Hematopoietic multipotent progenitor cell treated with erythropoietin and hydrocortisone succinate and interleukin-3 and kit ligand, for 17 days (in vitro differentiated cells): Measurements from ENCODE around the gene ARMC9.
A peak's percentile ranks its signal among the peaks of the same experiment; 100 is the strongest.
"Not testable (repeated sequence)": the region's sequence is repeated elsewhere in the genome, so short reads cannot be mapped to it uniquely, and the experiment has no call there.

Experiments
- DNase-seq: peaks from one replicate; pipeline ENCODE4 v3.0.0-alpha.2; 2015; ENCODE audit warnings: low spot score

The ARMC9 gene

DNA sequence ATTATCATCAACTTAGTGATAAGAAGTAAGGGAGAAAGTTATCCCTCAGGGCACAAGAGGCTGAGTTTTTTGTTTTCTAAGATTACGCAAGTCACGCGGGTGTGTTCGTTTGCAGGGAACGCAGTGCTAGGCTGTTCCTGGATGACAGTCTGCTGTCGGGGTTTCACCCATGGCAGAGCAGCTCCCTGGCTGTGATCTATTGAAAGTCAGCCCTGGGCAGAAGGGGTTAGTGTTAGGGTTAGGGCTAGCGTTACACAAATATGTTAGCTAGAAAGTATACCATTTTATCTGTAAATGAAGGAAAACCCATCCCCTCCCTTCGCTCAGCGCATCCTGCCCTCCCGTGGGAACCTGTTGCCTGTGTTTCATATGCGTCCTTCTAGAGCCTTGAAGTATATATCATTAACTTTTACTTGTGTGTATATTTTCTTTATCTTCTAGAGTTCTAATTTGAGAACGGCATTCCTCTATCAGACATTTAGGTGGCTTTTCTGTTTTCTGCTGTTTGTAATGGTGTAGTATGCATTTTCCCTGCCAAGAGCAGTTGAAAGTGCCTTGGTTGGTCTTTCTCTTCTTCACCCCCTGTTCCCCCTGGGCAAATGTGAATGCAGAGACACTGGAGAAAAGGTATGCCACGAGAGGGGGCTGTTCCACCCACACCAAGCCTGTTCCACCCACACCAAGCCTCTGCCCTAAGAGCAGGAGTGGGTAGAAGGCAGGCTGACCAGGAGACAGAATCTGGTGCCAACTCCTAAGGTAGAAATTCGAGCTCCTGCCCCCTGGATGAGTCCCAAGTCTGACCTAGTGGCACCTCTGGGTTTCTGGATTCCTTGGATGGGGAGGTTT is 47.0 kb downstream of the ARMC9 start:
- DNase-seq, result peak; percentile 41

DNA sequence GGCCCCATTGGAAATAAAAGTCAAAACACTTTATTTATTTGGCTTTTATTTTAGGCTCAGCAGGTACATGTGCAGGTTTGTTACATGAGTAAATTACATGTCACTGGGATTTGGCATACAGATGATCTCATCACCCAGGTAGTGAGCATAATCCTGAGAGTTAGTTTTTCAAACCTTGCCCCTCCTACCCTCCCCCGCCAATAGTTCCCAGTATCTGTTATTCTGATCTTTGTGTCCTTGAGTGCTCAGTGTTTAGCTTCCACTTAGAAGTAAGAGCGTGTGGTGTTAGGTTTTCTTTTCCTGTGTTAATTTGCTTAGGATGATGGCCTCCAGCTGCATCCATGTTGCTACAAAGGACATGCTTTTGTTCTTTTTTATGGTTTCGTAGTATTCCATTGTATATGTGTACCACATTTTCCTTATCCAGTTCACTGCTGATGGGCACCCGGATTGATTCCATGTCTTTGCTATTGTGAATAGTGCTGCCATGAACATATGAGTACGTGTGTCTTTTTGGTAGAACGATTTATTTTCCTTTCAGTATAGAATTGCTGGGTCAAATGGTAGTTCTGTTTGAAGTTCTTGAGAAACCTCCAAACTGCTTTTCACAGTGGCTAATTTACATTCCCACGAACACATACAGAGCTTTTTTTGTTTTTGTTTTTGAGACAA is 47.9 kb downstream of the ARMC9 start:
- DNase-seq, result no peak

DNA sequence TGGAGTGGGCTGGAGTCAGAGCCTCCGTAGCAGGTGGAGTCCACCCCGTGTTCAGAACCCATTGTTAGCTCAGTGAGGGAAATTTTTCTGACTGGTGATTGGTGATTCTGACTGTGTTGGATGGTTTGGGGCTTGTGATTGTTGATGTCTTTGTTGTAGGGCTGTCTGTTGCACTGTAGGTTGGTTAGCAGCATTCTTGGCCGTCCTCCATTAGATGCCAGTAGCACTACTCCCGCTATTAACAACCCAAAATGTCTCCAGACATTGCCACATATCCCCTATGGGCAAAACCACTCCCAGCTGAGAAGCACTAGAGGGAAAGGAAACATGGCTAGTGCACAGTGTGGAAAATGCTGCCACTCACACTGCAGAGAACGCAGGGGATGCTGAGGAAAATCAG is 51.7 kb downstream of the ARMC9 start:
- no peak for DNase-seq

DNA sequence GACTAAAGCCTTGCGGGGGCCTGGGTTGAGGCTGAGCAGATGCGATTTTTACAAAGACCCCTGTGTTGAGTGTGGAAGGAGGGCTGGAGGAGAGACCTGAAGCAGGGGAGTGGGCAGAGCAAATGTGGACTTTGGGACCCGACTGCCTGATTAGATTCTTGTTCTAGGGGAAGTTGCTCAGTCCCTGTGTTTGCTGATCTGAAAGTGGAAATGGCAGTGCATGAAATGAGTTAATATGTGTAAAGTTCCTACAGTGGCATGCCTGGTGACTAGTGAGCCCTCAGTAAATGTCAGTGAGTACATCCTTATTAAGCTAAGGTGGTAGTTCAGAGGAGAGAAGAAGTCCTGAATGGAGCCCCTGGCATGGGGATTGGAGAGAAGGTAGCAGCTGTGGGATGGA is 52.3 kb downstream of the ARMC9 start:
- no peak for DNase-seq

DNA sequence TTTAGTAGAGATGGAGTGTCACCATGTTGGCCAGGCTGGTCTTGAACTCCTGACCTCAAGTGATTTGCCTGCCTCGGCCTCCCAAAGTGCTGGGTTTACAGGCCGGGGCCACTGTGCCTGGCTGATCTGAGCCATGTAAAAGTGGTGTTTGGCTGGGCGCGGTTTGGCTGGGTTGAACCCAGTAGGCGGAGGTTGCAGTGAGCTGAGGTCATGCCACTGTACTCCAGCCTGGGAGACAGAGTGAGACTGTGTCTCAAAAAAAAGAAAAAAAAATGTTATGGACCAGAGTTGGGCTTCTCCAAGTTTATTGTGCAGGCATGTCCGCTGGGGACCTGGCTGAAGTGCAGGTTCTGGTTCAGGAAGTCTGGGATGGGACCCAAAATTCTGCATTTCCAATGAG is 54.9 kb downstream of the ARMC9 start:
- not testable (repeated sequence) for DNase-seq

DNA sequence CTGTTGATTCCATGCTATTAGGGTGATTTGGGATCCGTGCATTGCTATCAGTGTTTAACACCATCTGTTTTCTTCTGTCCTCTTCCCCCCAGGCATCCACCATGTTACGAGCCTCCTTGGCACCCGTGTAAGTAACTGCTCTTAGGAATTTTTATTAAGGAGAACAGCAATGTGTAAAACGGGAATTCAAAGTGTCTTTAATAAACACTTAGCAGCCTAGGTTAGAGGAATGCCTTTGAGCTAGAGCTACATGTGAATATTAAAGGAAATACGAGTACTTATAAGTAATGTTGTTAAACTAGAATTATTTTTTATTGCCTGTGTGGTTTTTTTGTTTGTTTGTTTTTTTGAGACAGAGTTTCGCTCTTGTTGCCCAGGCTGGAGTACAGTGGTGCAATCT is 58.1 kb downstream of the ARMC9 start:
- no peak for DNase-seq

DNA sequence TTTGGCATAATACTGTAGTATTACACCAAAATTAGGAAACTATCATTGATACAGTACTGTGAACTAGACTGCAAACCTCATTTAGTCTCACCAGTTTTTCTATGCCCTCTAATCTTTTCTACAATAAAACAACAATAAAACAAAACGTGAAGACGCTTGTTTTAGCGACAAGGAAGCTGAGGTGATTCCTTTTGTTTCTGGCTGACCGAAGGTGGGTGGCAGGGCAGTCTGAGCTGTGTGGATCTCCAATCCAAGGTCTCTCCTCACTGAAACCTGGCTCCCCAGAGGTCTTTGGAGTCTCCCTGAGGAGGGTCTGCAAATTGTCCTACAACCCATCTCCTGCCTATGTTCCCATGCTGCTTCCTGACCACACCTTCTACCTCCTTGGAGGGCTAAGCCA is 59.3 kb downstream of the ARMC9 start:
- DNase-seq, result no peak

DNA sequence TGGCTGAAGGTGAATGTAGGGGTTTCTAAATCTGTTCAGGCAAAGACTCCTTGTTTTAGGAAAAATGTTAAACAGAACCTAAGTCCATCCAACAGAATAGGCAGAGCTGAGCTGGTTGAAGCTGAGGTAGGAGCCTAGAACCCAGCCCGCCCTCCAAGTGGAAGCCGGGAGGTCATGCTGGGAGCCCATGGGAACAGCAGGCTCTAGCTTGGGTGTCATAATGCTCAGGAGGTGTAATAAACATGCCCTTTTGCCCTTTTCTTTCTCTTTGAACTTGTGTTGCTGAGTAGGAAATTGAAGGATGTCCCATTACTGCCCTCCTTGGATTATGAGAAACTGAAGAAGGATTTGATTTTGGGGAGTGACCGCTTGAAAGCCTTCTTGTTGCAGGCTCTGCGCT is 60.3 kb downstream of the ARMC9 start:
- DNase-seq, result no peak

DNA sequence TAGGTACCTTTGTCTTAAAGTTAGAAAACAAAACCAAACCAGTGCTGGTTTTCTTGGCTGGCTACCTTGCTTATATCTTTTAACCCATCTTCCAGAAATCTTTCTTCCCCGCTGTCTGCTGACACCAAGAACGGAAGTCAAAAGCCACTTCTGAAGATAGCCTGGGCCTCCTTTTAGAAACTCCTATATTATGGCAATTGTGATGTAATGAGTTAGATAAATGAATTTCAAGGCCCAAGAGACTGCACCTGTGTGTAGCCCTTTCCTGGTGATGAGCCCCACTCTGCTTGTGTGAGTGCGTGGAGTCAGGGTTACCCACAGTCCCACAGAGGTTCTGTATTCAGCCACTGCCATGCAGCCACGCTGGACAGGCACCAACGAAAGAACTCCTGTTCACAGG is 60.7 kb downstream of the ARMC9 start:
- no peak for DNase-seq

DNA sequence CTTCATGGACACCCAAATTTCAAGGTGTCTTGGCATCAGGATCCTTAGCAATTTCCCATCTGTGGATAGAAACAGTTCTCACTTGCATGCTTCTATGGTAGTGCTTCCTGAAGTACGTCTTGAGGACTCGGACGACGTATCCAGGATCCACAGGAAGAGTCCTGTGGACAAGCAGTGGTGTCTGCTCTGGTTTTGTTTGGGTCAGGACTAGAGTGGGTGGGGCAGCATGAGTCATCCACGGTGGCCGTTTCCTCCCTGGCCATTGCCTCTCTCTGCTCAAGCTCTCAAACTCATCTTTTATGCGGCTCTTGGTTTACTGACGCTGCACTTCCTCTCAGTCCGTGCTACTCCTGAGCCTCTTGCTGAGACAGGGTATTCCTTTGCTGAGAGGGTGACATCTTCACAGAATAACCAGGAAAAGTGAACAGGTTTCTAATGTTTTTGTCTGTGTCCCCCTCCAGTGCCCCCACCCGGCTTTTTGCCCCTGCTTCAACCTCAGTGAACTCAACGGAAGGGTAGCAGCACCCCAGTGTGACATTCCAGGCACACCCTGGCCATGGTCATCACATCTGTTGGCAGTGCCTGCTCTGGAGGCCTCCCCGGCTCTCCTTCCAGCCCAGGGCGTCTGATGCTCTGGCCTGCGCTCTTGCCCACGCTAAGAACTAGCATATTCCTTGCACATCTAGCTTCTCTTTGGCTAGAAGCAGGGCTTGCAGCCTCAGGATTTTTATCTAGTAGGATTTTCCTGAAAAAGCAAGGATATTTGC is 62.2 kb downstream of the ARMC9 start:
- no peak for DNase-seq

DNA sequence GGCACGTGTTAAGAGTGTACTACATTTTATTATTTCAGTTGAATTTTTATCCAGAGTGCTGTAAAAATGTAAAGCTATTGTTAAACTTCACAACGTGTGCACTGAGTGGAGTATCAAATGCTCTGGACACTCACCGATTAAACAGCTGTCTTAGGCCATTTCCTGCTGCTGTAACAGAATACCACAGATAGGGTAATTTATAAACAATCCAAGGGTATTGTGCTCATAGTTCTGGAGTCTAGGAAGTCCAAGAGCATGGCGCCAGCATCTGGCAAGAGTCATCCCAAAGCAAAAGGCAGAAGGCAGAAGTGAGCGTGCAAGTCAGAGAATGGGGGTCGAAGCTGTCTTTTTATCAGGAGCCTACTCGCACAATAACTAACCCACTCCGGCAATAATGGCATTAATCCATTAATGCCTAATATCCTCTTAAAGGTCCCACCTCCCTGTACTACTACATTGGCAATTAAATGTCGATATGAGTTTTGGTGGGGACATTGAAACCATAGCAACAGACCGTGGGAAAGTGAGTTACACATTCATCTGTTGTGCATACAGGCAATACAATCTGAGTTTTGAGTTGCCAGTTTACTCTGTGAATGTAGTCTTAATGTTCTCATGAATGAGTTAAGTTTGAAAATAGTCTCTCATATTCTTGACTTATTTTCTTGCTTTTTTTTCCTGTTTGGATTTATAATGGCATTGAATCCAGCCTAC is 64.8 kb downstream of the ARMC9 start:
- no peak for DNase-seq

DNA sequence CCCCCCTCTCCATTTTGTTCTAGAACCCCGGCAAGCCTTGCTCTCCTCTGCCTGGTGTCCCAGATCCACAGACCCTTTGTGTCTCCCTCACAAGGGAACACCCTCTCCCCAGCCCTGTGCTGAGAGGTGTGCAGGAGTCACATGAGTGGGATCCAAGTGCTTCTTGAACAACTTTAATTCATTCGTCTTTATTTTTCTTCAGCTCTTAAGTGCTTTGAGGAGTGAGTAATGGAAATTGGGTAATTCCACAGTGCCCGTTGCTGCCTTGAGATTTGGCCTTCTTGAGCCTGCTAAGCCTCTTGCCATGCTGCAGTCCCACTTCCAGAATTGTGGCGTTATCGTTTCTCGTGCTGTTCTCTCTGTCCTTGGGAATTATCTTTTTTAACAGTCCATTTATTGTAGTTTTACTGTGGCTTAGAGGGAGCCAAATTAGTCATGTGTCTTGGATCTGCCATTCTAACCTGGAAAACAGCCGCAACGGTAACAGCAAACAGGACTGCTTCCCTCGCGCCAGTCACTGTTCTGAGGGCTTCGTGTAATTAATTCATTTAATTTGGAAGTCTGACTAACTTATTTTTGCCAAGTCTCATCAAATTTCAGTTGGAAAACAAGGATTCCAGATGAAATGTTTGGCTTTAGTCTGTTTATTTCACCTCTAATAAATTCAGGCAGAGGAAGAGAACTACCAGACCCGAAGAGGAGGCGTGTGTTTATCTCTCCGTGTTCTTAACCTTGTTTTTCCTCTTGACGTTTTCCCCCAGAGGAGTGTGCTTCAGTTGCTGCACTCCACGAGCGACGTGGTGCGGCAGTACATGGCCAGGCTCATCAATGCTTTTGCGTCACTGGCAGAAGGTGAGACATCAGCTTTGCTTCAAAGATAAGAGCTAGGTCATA is 72.0 kb downstream of the ARMC9 start:
- DNase-seq, result no peak

DNA sequence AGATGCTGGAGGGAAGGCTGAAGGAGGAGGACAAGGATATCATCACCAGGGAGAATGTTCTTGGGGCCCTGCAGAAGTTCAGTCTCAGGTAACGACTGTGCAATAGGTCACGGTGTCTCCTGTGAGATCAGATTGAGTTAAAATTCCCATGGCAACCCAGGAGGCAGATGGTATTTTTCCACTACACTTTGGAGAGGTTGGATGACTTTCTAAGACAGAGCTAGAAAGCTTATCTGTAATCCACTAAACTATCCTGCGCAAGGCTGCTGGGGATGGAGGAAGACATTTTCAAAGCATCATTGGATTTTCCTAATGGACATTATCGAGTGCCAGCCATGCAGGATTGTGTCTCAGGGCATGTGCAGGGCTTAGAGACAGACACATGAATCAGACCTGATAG is 74.6 kb downstream of the ARMC9 start:
- DNase-seq, result no peak

DNA sequence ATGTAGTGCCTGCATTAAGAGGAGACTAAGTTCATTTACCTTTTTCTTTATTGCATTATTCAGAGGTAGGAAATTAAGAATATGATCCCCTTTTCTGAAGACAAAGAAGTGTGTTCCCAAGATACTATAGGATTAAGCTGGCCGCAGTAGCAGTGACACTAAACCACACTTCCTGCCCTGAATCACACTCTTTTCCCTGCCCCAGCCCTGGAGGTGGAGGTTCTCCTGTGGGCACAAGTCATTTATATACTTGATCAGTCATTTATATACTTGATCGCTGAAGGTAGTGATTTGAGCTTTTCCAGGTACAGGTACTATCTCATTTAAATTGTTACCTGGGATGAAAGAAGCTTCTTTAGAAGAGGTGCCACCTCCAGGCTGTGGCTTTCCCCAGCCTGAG is 78.6 kb downstream of the ARMC9 start:
- DNase-seq, result no peak

DNA sequence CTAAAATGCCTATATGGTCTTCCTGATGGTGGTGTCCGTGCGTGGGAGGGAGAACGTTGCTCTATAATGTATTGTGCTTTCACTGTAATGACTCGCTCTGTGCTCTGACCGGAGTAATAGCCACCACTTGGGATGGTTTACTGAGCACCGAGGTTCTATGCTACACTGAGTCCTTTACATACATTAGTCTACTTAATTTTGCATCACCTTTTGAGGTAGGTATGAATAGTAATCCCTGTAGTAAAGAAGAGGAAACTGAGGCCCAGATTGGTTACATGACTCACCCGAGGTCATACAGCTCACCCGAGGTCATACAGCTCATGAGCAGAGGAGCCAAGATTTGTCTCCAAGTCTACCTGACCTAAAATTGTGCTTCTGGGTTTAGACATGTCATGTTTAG is 79.5 kb downstream of the ARMC9 start:
- DNase-seq, result no peak

DNA sequence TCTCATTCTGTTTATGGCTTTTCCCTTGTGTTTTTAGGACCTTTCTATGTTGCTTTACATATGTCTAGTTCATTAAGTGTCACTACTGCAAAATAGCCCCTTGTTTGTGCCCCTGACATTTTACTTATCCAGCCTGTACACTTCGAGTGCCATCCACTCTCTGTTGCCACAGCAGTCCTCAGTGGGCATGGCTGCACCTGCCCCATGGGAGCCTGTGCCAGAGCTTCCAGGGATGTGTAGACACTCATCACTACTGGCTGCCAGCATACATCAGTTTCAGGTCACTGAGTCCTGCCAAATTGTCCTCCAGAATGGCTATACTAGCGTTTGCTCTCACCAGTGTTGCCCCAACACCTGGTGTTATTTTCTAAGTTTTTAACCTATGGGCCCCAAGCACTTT is 80.4 kb downstream of the ARMC9 start:
- DNase-seq, result no peak

DNA sequence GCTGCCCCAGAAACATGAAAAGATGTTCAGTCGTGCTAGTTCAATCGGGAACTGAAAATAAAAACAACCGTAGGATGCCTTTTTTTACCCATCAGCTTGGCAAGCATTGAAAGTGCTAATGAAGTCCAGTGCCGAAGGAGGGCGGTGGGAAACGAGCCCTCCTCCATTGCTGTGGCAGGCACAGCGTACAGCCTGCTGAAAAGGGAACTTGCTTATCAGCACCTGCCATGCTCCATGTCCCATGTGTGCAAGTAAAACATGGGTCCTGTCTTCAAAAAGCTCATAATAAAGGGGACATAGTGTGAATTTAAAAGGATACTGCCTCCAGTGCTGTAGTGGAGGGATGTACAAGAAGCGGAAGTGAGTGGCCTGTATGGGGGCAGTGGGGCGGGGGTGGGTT is 82.4 kb downstream of the ARMC9 start:
- DNase-seq, result peak; percentile 20

DNA sequence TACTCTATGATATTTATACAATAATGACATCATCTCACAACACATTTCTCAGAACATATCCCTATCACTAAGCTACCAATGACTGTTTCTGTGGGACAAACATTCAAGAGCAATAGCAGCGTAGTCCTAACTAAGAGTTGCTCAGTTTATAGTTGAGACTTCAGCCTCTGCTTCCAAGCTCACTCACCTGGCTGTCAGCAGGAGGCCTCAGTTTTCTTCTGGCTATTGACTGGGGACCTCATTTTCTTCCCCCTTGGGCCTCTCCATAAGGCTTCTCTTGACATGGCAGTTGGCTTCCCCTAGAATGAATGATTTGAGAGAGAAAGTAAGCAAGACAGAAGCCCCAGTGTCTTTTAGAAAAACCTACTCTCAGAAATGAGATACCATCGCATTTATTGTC is 85.9 kb downstream of the ARMC9 start:
- no peak for DNase-seq

DNA sequence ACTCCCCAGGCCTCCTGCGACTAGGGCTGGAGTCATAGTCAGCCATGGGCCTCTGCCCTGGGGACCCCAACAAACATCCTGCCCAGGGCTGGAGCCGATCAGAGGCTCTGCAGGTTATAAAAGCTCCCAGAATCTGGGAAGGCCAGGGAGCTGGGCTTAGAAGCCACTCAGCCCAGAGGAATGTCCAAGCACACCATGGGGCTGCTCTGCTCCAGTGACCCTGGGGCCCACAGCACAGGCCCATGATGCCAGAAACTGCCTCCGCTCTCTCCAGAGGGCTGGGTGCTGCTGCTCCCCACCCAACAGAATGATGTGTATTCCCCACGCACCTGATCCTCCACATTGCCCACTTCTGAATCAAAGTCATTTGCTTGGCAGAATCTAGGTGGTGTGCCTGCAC is 88.5 kb downstream of the ARMC9 start:
- DNase-seq, result no peak

DNA sequence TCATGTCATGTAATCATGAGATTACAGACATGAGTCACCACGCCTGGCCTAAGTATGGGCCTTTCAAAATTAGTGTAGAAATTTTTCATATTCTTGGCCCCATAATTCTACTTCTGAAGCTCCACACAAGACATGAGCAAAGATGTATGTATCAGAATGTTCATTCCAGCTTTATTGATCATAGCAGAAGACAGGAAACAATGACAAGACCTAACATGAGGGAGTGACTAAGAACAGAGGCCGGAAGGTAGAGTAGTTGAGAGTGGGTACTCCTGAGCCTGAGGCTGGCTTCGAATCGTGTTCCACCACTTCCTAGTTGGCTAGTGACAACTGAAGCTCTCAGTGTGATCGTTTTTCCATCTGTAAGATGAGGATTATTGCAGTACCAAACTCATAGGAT is 89.3 kb downstream of the ARMC9 start:
- no peak for DNase-seq

DNA sequence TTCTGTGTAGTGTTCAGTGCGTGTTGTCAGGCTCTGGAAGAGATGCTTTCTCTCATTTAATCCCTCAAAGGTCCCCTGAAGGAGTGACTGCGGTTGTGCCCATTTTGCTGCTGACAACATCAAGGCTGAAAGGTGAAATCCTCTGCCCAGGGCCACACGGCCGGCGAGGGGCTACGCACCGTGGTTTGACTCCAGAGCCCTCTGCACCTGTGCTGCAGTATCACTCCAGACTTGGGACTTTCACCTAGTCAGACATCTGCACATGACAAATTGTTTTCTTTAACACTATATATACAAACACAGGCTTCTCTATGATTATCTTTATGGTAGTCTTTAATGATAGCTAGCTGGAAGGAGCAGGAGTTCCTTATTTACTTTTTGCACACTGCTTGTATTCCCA is 90.2 kb downstream of the ARMC9 start:
- DNase-seq, result no peak
